ENCODE results near the gene AATF. TPM values are rescaled to one million over a fixed set of nuclear protein-coding genes. Genes with fewer than 3 reads are reported as not detected.
"Not testable (repeated sequence)": the region's sequence is repeated elsewhere in the genome, so short reads cannot be mapped to it uniquely, and the experiment has no call there.

The AATF gene
- total RNA-seq, 3 donors from 2014 or later, result 159 to 191 (median 177) TPM

DNA sequence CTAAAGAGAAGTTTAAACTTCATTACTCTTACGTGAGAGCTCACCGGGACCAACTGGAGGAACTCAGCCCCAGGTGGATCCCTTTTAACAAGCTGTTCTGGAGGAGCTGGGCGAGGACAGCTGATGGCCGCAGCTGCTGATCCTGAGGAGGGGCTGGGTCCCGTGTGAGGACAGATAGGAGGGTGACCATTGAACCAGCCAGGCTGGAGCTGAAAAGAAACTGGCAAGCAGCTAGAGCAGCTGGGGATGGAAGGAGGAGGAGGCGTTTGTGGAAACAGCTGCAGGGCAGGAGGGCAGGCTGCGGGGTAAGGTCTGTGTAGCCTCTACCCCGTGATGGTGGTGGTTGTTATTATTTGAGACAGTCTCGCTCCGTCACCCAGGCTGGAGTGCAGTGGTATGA, 119.5 kb downstream of the AATF start:
- Mint-ChIP-seq H3K4me1 (ENCODE audit: low read depth) (no peaks in the 10 kb centered on the region), H3K36me3 (ENCODE audit: insufficient read depth) (no peaks in the 10 kb centered on the region), H3K4me3 (no peak overlapping the region), H3K9me3 (no peaks in the 10 kb centered on the region), H3K27me3 (ENCODE audit: low read depth) (peaks cover 7% of the 10 kb centered on the region)
- ATAC-seq, result no peak
- no peak for DNase-seq

- Mint-ChIP-seq H3K9me3 (no peaks in the 10 kb centered on the region), H3K27me3 (ENCODE audit: low read depth) (peaks cover 7% of the 10 kb centered on the region), H3K36me3 (ENCODE audit: insufficient read depth) (no peaks in the 10 kb centered on the region), H3K4me1 (ENCODE audit: low read depth) (no peaks in the 10 kb centered on the region), H3K4me3 (no peak overlapping the region)
- DNase-seq (no peak), ATAC-seq (no peak)
Measured at GRCh38 chr17:37069087-37069486, 120.3 kb downstream of the AATF start.

DNA sequence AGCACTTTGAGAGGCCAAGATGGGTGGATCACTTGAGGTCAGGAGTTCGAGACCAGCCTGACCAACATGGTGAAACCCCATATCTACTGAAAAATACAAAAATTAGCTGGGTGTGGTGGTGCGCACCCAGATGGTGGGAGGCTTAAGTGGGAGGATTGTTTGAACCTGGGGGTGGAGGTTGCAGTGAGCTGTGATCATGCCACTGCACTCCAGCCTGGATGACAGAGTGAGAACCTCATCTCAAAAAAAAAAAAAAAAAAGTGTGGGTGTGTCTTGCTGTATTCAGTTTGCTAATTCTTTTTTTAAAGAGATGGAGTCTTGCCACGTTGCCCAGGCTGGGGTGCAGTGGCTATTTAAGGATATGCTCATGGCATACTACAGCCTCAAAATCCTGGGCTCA, 124.7 kb downstream of the AATF start:
- not testable (repeated sequence) for H3K4me1 Mint-ChIP-seq (ENCODE audit: low read depth); H3K4me3 Mint-ChIP-seq; H3K36me3 Mint-ChIP-seq (ENCODE audit: insufficient read depth); H3K9me3 Mint-ChIP-seq; ATAC-seq; H3K27me3 Mint-ChIP-seq (ENCODE audit: low read depth); DNase-seq

- Mint-ChIP-seq H3K9me3 (peaks cover 8% of the 10 kb centered on the region), H3K4me1 (ENCODE audit: low read depth) (no peaks in the 10 kb centered on the region), H3K36me3 (ENCODE audit: insufficient read depth) (peaks cover 12% of the 10 kb centered on the region), H3K4me3 (no peak overlapping the region), H3K27me3 (ENCODE audit: low read depth) (no peaks in the 10 kb centered on the region)
- DNase-seq (no peak), ATAC-seq (no peak)
Measured at GRCh38 chr17:37079065-37079708, 130.4 kb downstream of the AATF start.

- H3K4me1 Mint-ChIP-seq (ENCODE audit: low read depth), result no peaks in the 10 kb centered on the region
- no peaks in the 10 kb centered on the region for H3K27me3 Mint-ChIP-seq (ENCODE audit: low read depth)
- DNase-seq (no peak), ATAC-seq (no peak)
- no peak overlapping the region for H3K4me3 Mint-ChIP-seq
- H3K36me3 Mint-ChIP-seq (ENCODE audit: insufficient read depth), result peaks cover 12% of the 10 kb centered on the region
- peaks cover 8% of the 10 kb centered on the region for H3K9me3 Mint-ChIP-seq
Measured at GRCh38 chr17:37079735-37080134, 131.0 kb downstream of the AATF start.

DNA sequence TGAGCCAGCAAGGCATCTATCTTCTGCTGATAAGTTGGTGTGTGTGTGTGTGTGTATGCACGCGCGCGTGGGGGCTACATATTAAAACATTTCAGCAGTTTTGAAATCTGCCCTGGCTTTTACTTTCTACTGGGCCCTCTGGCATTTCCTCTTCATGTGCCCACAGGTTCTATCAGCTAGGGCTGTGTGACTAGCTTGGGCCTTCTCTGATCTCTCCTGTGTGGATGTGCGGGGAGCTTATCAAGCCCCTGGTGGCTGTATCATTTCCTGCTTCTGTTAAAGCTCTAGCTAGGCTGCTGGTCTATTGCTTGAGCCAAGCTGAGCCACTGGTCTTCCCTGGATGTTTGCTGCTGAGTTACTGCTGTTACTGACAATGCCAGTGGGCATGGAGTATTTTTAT, 132.5 kb downstream of the AATF start:
- ATAC-seq (no peak), DNase-seq (no peak)
- Mint-ChIP-seq H3K4me1 (ENCODE audit: low read depth) (no peaks in the 10 kb centered on the region), H3K9me3 (peaks cover 8% of the 10 kb centered on the region), H3K4me3 (no peak overlapping the region), H3K36me3 (ENCODE audit: insufficient read depth) (peaks cover 15% of the 10 kb centered on the region), H3K27me3 (ENCODE audit: low read depth) (no peaks in the 10 kb centered on the region)

DNA sequence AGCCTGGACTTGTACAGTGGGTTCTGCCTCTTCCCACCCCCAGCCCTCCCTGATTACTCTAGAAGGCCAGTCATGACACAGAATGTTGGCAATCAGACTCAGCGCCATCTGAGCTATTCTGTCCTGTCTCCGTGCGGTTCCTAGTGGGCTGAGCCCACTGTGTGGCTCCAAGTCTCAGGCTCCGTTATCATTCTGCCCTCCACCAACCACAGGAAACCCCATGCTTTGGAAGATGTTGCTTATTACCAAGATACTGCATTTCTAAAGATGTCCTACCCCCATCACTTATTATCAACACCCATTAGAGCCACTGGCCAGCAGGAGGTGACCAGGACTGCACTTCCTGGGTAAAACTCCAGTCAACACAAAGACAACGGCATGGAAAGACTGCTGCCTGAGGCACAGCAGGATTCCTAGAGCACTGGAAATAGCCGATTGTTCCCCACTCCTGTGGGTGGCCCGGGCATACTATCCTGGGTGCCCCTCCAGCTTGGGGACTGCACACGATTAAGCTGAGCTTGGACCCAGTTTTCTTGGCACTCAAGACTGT, 133.6 kb downstream of the AATF start:
- Mint-ChIP-seq H3K36me3 (ENCODE audit: insufficient read depth) (peaks cover 23% of the 10 kb centered on the region), H3K27me3 (ENCODE audit: low read depth) (no peaks in the 10 kb centered on the region), H3K9me3 (peaks cover 8% of the 10 kb centered on the region), H3K4me3 (no peak overlapping the region), H3K4me1 (ENCODE audit: low read depth) (peaks cover 3% of the 10 kb centered on the region)
- no peak for ATAC-seq
- DNase-seq, result no peak

DNA sequence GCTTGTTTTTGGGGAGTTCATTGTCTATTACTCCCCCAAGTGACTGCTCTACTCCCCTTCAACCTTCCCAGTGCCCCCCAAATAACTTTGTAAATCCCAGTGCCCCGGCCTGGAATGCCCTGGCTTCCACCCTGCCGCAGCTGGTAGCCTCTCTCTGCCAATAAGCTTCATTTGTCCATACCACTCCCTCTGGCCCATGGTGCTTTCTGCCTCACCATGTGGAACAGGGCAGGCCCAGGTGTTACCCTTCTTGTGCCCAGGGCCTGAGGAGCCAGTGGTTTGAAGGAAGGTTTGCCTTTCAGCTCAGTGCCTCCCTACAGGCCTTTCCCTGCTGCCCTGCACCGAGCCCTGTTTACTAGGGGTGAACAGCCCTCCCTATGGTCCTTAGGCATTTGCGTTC, 134.2 kb downstream of the AATF start:
- Mint-ChIP-seq H3K36me3 (ENCODE audit: insufficient read depth) (peaks cover 27% of the 10 kb centered on the region), H3K4me3 (no peak overlapping the region), H3K27me3 (ENCODE audit: low read depth) (no peaks in the 10 kb centered on the region), H3K4me1 (ENCODE audit: low read depth) (peaks cover 7% of the 10 kb centered on the region), H3K9me3 (peaks cover 8% of the 10 kb centered on the region)
- ATAC-seq, result no peak
- DNase-seq, result no peak

- peaks cover 28% of the 10 kb centered on the region for H3K36me3 Mint-ChIP-seq (ENCODE audit: insufficient read depth)
- ATAC-seq, result no peak
- no peak for DNase-seq
- H3K27me3 Mint-ChIP-seq (ENCODE audit: low read depth), result no peaks in the 10 kb centered on the region
- H3K4me1 Mint-ChIP-seq (ENCODE audit: low read depth), result peaks cover 11% of the 10 kb centered on the region
- H3K4me3 Mint-ChIP-seq, result no peak overlapping the region
- H3K9me3 Mint-ChIP-seq, result peaks cover 8% of the 10 kb centered on the region
Measured at GRCh38 chr17:37083456-37083855, 134.7 kb downstream of the AATF start.

- H3K4me1 Mint-ChIP-seq (ENCODE audit: low read depth), result peaks cover 19% of the 10 kb centered on the region
- DNase-seq, result no peak
- H3K36me3 Mint-ChIP-seq (ENCODE audit: insufficient read depth), result peaks cover 27% of the 10 kb centered on the region
- H3K27me3 Mint-ChIP-seq (ENCODE audit: low read depth), result no peaks in the 10 kb centered on the region
- no peak for ATAC-seq
- peaks cover 5% of the 10 kb centered on the region for H3K9me3 Mint-ChIP-seq
- no peak overlapping the region for H3K4me3 Mint-ChIP-seq
Measured at GRCh38 chr17:37084372-37084771, 135.6 kb downstream of the AATF start.

- no peaks in the 10 kb centered on the region for H3K27me3 Mint-ChIP-seq (ENCODE audit: low read depth)
- H3K9me3 Mint-ChIP-seq, result no peaks in the 10 kb centered on the region
- peaks cover 25% of the 10 kb centered on the region for H3K36me3 Mint-ChIP-seq (ENCODE audit: insufficient read depth)
- no peak for DNase-seq
- peaks cover 38% of the 10 kb centered on the region for H3K4me1 Mint-ChIP-seq (ENCODE audit: low read depth)
- no peak for ATAC-seq
- no peak overlapping the region for H3K4me3 Mint-ChIP-seq
Measured at GRCh38 chr17:37086334-37086733, 137.6 kb downstream of the AATF start.

GRCh38 chr17:37086948-37087347, 138.2 kb downstream of the AATF start:
- peaks cover 25% of the 10 kb centered on the region for H3K36me3 Mint-ChIP-seq (ENCODE audit: insufficient read depth)
- no peak for DNase-seq
- ATAC-seq, result no peak
- no peak overlapping the region for H3K4me3 Mint-ChIP-seq
- H3K9me3 Mint-ChIP-seq, result no peaks in the 10 kb centered on the region
- H3K4me1 Mint-ChIP-seq (ENCODE audit: low read depth), result peaks cover 38% of the 10 kb centered on the region
- no peaks in the 10 kb centered on the region for H3K27me3 Mint-ChIP-seq (ENCODE audit: low read depth)

GRCh38 chr17:37087683-37088082, 138.9 kb downstream of the AATF start:
- Mint-ChIP-seq H3K36me3 (ENCODE audit: insufficient read depth) (peaks cover 25% of the 10 kb centered on the region), H3K4me3 (no peak overlapping the region), H3K9me3 (no peaks in the 10 kb centered on the region), H3K4me1 (ENCODE audit: low read depth) (peaks cover 38% of the 10 kb centered on the region), H3K27me3 (ENCODE audit: low read depth) (no peaks in the 10 kb centered on the region)
- no peak for DNase-seq
- no peak for ATAC-seq

GRCh38 chr17:37088459-37088858, 139.7 kb downstream of the AATF start:
- DNase-seq, result no peak
- Mint-ChIP-seq H3K4me1 (ENCODE audit: low read depth) (peaks cover 38% of the 10 kb centered on the region), H3K27me3 (ENCODE audit: low read depth) (no peaks in the 10 kb centered on the region), H3K4me3 (no peak overlapping the region), H3K9me3 (no peaks in the 10 kb centered on the region), H3K36me3 (ENCODE audit: insufficient read depth) (peaks cover 22% of the 10 kb centered on the region)
- ATAC-seq, result no peak

- Mint-ChIP-seq H3K36me3 (ENCODE audit: insufficient read depth) (peaks cover 22% of the 10 kb centered on the region), H3K9me3 (no peaks in the 10 kb centered on the region), H3K4me1 (ENCODE audit: low read depth) (peaks cover 38% of the 10 kb centered on the region), H3K4me3 (no peak overlapping the region), H3K27me3 (ENCODE audit: low read depth) (no peaks in the 10 kb centered on the region)
- ATAC-seq, result no peak
- DNase-seq, result no peak
Measured at GRCh38 chr17:37088913-37089312, 140.2 kb downstream of the AATF start.

Data from activated T-cell treated with anti-CD3 and anti-CD28 coated beads, Interleukin-2, amount 50 U/mL, for 4 hours (primary cell).